HepG2 (cell line): ENCODE measurements around the gene KCNAB1.

Experiments used
- CTCF ChIP-seq: sonication (generic); formaldehyde crosslinking; IDR thresholded peaks from 2 replicates; pipeline ENCODE4 v1.5.0; 2020; ENCODE audit warnings: mild to moderate bottlenecking, missing genetic modification reagents, moderate library complexity
- EZH2 ChIP-seq: conservative IDR thresholded peaks from 2 replicates; pipeline ENCODE4 v1.6.1; 2012; ENCODE audit warnings: mild to moderate bottlenecking, low read depth, low read length, moderate library complexity
- MAFK ChIP-seq, 2 experiments: IDR thresholded peaks in 1 of 2; conservative IDR thresholded peaks in 1 of 2; 2 replicates each; pipeline ENCODE4 v1.6.1; 2011; ENCODE audit warnings: improper control_type of control experiment in 2 of 2, low read length in 2 of 2
- MXD1 ChIP-seq: sonication (generic); formaldehyde crosslinking; IDR thresholded peaks from 2 replicates; pipeline ENCODE4 v1.4.0; 2020; ENCODE audit warnings: mild to moderate bottlenecking, missing genetic modification reagents
- NPAS2 ChIP-seq: sonication (generic); formaldehyde crosslinking; IDR thresholded peaks from 2 replicates; pipeline ENCODE4 v1.8.0; 2022; ENCODE audit warnings: mild to moderate bottlenecking, missing genetic modification reagents, borderline replicate concordance
- RFX5 ChIP-seq: IDR thresholded peaks from 2 replicates; pipeline ENCODE4 v1.6.1; 2011; ENCODE audit warnings: low read depth, low read length, improper control_type of control experiment
- SSRP1 ChIP-seq: IDR thresholded peaks from 2 replicates; pipeline ENCODE4 v1.6.1; 2016; ENCODE audit warnings: control low read depth
- ZNF570 ChIP-seq: sonication (generic); formaldehyde crosslinking; IDR thresholded peaks from 2 replicates; pipeline ENCODE4 v1.4.0; 2020; ENCODE audit warnings: mild to moderate bottlenecking, missing genetic modification reagents, borderline replicate concordance
- ZNF749 ChIP-seq: sonication (generic); formaldehyde crosslinking; IDR thresholded peaks from 2 replicates; pipeline ENCODE4 v1.8.0; 2022; ENCODE audit warnings: mild to moderate bottlenecking, missing genetic modification reagents, moderate library complexity, borderline replicate concordance

GRCh38 chr3:156321945-156322344 lies 201.6 kb downstream of the KCNAB1 start:
- no peak for TF ChIP-seq SSRP1 (CRISPR knock-in tag)
- TF ChIP-seq CTCF = no peak
- TF ChIP-seq NPAS2 (CRISPR knock-in tag) = no peak
- TF ChIP-seq MAFK (conservative IDR thresholded peaks at IDR 0.05 in 1 of 2, IDR thresholded peaks at IDR 0.05 in 1 of 2; ENCODE audit: low read length in 2 of 2) = peak in 1 of 2 experiments; percentile 31; a peak in 2 of 4 replicates
- no peak for TF ChIP-seq EZH2
- TF ChIP-seq RFX5 = no peak
- no peak for TF ChIP-seq MXD1 (CRISPR knock-in tag)
- TF ChIP-seq ZNF570 (CRISPR knock-in tag) = no peak
- TF ChIP-seq ZNF749 (CRISPR knock-in tag) = no peak
